ENCODE data around the gene CLK2.

- TF ChIP-seq TEAD4 (IDR thresholded peaks at IDR 0.05) (no peak), REST (IDR thresholded peaks at IDR 0.05; ENCODE audit: low read depth) (no peak)
Measured at GRCh38 chr1:155223047-155223446, 50.3 kb downstream of the CLK2 start.

Measured in Ishikawa (cell line).